C4-2B (cell line): ENCODE data around the gene STX8.

Source experiments
- H3K27ac ChIP-seq: fragments of 450-650 bp; 2 replicates; pipeline ENCODE4 v1.5.1; 2017
- CTCF ChIP-seq: fragments of 450-650 bp; conservative IDR thresholded peaks from 2 replicates; pipeline ENCODE4 v1.5.1; 2017; ENCODE audit warnings: mild to moderate bottlenecking
- ZFX ChIP-seq: fragments of 450-650 bp; IDR thresholded peaks from 2 replicates; pipeline ENCODE4 v1.6.1; 2017

STX8 gene

GRCh38 chr17:9472094-9472493, 103.5 kb downstream of the STX8 start:
- TF ChIP-seq ZFX (no peak), CTCF (no peak)
- no peak overlapping the region for H3K27ac ChIP-seq

GRCh38 chr17:9470171-9470570, 105.4 kb downstream of the STX8 start:
- TF ChIP-seq ZFX: no peak
- TF ChIP-seq CTCF: no peak
- H3K27ac ChIP-seq: no peak overlapping the region

GRCh38 chr17:9468937-9469336, 106.7 kb downstream of the STX8 start:
- TF ChIP-seq CTCF (no peak), ZFX (no peak)
- no peak overlapping the region for H3K27ac ChIP-seq

- no peak for TF ChIP-seq CTCF
- no peak for TF ChIP-seq ZFX
- no peak overlapping the region for H3K27ac ChIP-seq
Observed at GRCh38 chr17:9468532-9468931, 107.1 kb downstream of the STX8 start.

- TF ChIP-seq ZFX: no peak
- TF ChIP-seq CTCF: no peak
- H3K27ac ChIP-seq: no peak overlapping the region
Observed at GRCh38 chr17:9467518-9467917, 108.1 kb downstream of the STX8 start.

GRCh38 chr17:9465210-9465921, 110.3 kb downstream of the STX8 start:
- no peak overlapping the region for H3K27ac ChIP-seq
- TF ChIP-seq CTCF (no peak), ZFX (no peak)

GRCh38 chr17:9457005-9457404, 118.6 kb downstream of the STX8 start:
- TF ChIP-seq CTCF (no peak), ZFX (no peak)
- H3K27ac ChIP-seq: no peak overlapping the region
